Renal cortical epithelial cell (primary cell): ENCODE data around the gene TMOD1. TPM values are rescaled to one million over a fixed set of nuclear protein-coding genes. Genes with fewer than 3 reads are reported as not detected.

Source experiments
- DNase-seq: peaks from one replicate; pipeline ENCODE4 v3.0.0-alpha.2; 2011; ENCODE audit warnings: low read depth
- total RNA-seq: library from RNA; depleted of rRNA; stranded (reverse); fragments of >200 nt; gene quantifications from 2 replicates; pipeline ENCODE4 v1.2.3, GENCODE V29; 2014

The TMOD1 gene
- total RNA-seq, 1 donor from 2014 or later: 6.5 TPM

GRCh38 chr9:97632985-97633858 is 131.8 kb downstream of the TMOD1 start, which contains the start of the genes NCBP1 and TSTD2:
NCBP1 (plus strand) TSS chr9:97633821; CDS start chr9:97633882, 61 bp downstream.
TSTD2 (minus strand) TSS chr9:97633368; CDS start chr9:97627562, 5,806 bp downstream.
- DNase-seq: peak; percentile 92

- DNase-seq: peak; percentile 8
Measured at GRCh38 chr9:97633859-97634490, 132.5 kb downstream of the TMOD1 start.

GRCh38 chr9:97635026-97635425 is 133.6 kb downstream of the TMOD1 start:
- DNase-seq: no peak

- DNase-seq: no peak
Measured at GRCh38 chr9:97636903-97637302, 135.4 kb downstream of the TMOD1 start.

GRCh38 chr9:97638666-97639065 is 137.2 kb downstream of the TMOD1 start:
- DNase-seq: no peak

GRCh38 chr9:97640325-97640724 is 138.9 kb downstream of the TMOD1 start:
- no peak for DNase-seq

- no peak for DNase-seq
Measured at GRCh38 chr9:97645720-97646119, 144.3 kb downstream of the TMOD1 start.

- DNase-seq: no peak
Measured at GRCh38 chr9:97647996-97648395, 146.5 kb downstream of the TMOD1 start.

Other genes starting within 250 kb of the TMOD1 start
- 0.17 and 1.5 TPM in 2 replicates for gene CCDC180, start 194.0 kb upstream of the TMOD1 start, total RNA-seq
- 17.1 and 17.2 TPM in 2 replicates for gene TDRD7, start 89.6 kb upstream of the TMOD1 start, total RNA-seq
- 13.5 and 31.4 TPM in 2 replicates for gene TSTD2, start 131.7 kb downstream of the TMOD1 start, total RNA-seq
- 40.5 and 54.4 TPM in 2 replicates for gene NCBP1, start 132.2 kb downstream of the TMOD1 start, total RNA-seq
- gene XPA, start 195.7 kb downstream of the TMOD1 start, total RNA-seq: 7.5 and 9.7 TPM in 2 replicates